IMR-90 (cell line): ENCODE measurements around the gene IL1RL1. TPM values are rescaled to one million over a fixed set of nuclear protein-coding genes. Genes with fewer than 3 reads are reported as not detected.
A peak's percentile ranks its signal among the peaks of the same experiment; 100 is the strongest.

Experiments
- ATAC-seq: fragments of 200-7000 bp; cut with Tn5 transposase; 2 replicates; pipeline ENCODE4 v1.9.1; 2020; ENCODE audit warnings: low read depth, mild to moderate bottlenecking, moderate library complexity
- BruUV-seq: library from RNA; stranded (reverse); fragments of 400-500 nt; replicated peaks from 2 replicates; lab custom pipeline; 2021; lab: Mats Ljungman, UMichigan
- CTCF ChIA-PET: fragments of 300-600 bp; formaldehyde crosslinking; extraction: SDS; loops from one replicate; lab custom pipeline; 2021; ENCODE audit warnings: antibody characterized with exemption; lab: Yijun Ruan, JAX
- POLR2A ChIA-PET: fragments of 300-600 bp; sonication (Branson Sonifier 250); formaldehyde crosslinking; loops from one replicate; lab custom pipeline; 2022; ENCODE audit warnings: antibody characterized with exemption; ENCODE audit not compliant: unreplicated experiment; lab: Charles Lee
- DNase-seq: peaks from one replicate; pipeline ENCODE4 v3.0.0; 2013
- H2AFZ ChIP-seq: replicated peaks from 2 replicates; pipeline ENCODE3; 2013; ENCODE audit warnings: low read length, mild to moderate bottlenecking; ENCODE audit not compliant: poor library complexity
- H2AK5ac ChIP-seq: 2 replicates; pipeline ENCODE4 v1.6.1; 2013; ENCODE audit warnings: low read depth, low read length, inconsistent platforms
- H2AK9ac ChIP-seq: replicated peaks from 2 replicates; pipeline ENCODE3; 2013; ENCODE audit warnings: mild to moderate bottlenecking, low read depth, low read length, moderate library complexity; ENCODE audit not compliant: poor library complexity
- H2BK120ac ChIP-seq: 2 replicates; pipeline ENCODE4 v1.6.1; 2013; ENCODE audit warnings: low read depth, low read length, inconsistent platforms
- H2BK15ac ChIP-seq: 3 replicates; pipeline ENCODE4 v1.6.1; 2013; ENCODE audit warnings: low read depth, low read length, inconsistent platforms
- H2BK20ac ChIP-seq: 2 replicates; pipeline ENCODE4 v1.6.1; 2013; ENCODE audit warnings: low read depth, mild to moderate bottlenecking, inconsistent platforms, low read length, moderate library complexity
- H2BK5ac ChIP-seq: 2 replicates; pipeline ENCODE4 v1.6.1; 2013; ENCODE audit warnings: mild to moderate bottlenecking, low read depth, low read length, inconsistent platforms; ENCODE audit not compliant: poor library complexity, severe bottlenecking
- H3K14ac ChIP-seq: replicated peaks from 2 replicates; pipeline ENCODE4 v1.6.1; 2013; ENCODE audit warnings: low read depth, low read length, inconsistent platforms
- H3K18ac ChIP-seq: 2 replicates; pipeline ENCODE4 v1.6.1; 2013; ENCODE audit warnings: low read depth, low read length, control low read depth
- H3K23ac ChIP-seq: 2 replicates; pipeline ENCODE4 v1.6.1; 2013; ENCODE audit warnings: low read depth, low read length, inconsistent platforms
- H3K27ac ChIP-seq: 2 replicates; pipeline ENCODE4 v1.5.1; 2013; ENCODE audit warnings: mild to moderate bottlenecking, control low read depth, low read length; ENCODE audit not compliant: insufficient read depth
- H3K27me3 ChIP-seq: 2 replicates; pipeline ENCODE4 v1.6.1; 2013; ENCODE audit warnings: low read length; ENCODE audit not compliant: control insufficient read depth, insufficient read depth
- H3K36me3 ChIP-seq: 2 replicates; pipeline ENCODE4 v1.6.1; 2013; ENCODE audit warnings: low read length, mixed read lengths; ENCODE audit not compliant: control insufficient read depth, insufficient read depth
- H3K4ac ChIP-seq: 2 replicates; pipeline ENCODE4 v1.6.1; 2013; ENCODE audit warnings: low read depth, low read length, inconsistent platforms
- H3K4me1 ChIP-seq: 2 replicates; pipeline ENCODE4 v1.6.1; 2013; ENCODE audit warnings: low read length, mixed read lengths; ENCODE audit not compliant: control insufficient read depth, insufficient read depth
- H3K4me2 ChIP-seq: 2 replicates; pipeline ENCODE4 v1.6.1; 2013; ENCODE audit warnings: low read depth, mild to moderate bottlenecking, control low read depth, low read length, moderate library complexity
- H3K4me3 ChIP-seq: 2 replicates; pipeline ENCODE4 v1.5.1; 2013; ENCODE audit warnings: low read depth, mild to moderate bottlenecking, control low read depth, low read length, moderate library complexity; ENCODE audit not compliant: insufficient read depth
- H3K56ac ChIP-seq: 2 replicates; pipeline ENCODE4 v1.6.1; 2013; ENCODE audit warnings: low read length, inconsistent platforms; ENCODE audit not compliant: insufficient read depth; ENCODE audit errors: extremely low read depth
- H3K79me1 ChIP-seq, 2 experiments: 2 replicates each; pipeline ENCODE4 v1.6.1; 2013; ENCODE audit warnings: low read length in 2 of 2, inconsistent platforms in 1 of 2, low read depth in 1 of 2
- H3K9ac ChIP-seq: 2 replicates; pipeline ENCODE4 v1.6.1; 2013; ENCODE audit warnings: low read depth, low read length, control low read depth
- H3K9me1 ChIP-seq: 2 replicates; pipeline ENCODE4 v1.6.1; 2013; ENCODE audit warnings: low read length, inconsistent platforms; ENCODE audit not compliant: insufficient read depth
- H3K9me3 ChIP-seq: 2 replicates; pipeline ENCODE4 v1.6.1; 2013; ENCODE audit warnings: low read length; ENCODE audit not compliant: control insufficient read depth, insufficient read depth
- H4K20me1 ChIP-seq: 2 replicates; pipeline ENCODE4 v1.6.1; 2013; ENCODE audit warnings: low read length, inconsistent platforms; ENCODE audit not compliant: insufficient read depth
- H4K5ac ChIP-seq: 2 replicates; pipeline ENCODE4 v1.6.1; 2013; ENCODE audit warnings: mild to moderate bottlenecking, low read depth, low read length, control low read depth
- H4K8ac ChIP-seq, 2 experiments: 2 replicates each; pipeline ENCODE4 v1.6.1; 2013; ENCODE audit warnings: low read depth in 2 of 2, low read length in 2 of 2, control low read depth in 1 of 2, inconsistent platforms in 1 of 2
- H4K91ac ChIP-seq: 2 replicates; pipeline ENCODE4 v1.6.1; 2013; ENCODE audit warnings: low read depth, low read length, inconsistent platforms; ENCODE audit not compliant: insufficient read depth
- BHLHE40 ChIP-seq: fragments of 150-350 bp; IDR thresholded peaks from 2 replicates; pipeline ENCODE4 v1.6.1; 2016; ENCODE audit warnings: mild to moderate bottlenecking, low read depth, low read length
- CEBPB ChIP-seq: IDR thresholded peaks from 2 replicates; pipeline ENCODE4 v1.6.1; 2012; ENCODE audit warnings: low read depth, low read length, improper control_type of control experiment
- CHD1 ChIP-seq: IDR thresholded peaks from 2 replicates; pipeline ENCODE4 v1.6.1; 2012; ENCODE audit warnings: low read depth, low read length, improper control_type of control experiment
- FOS ChIP-seq: fragments of 150-350 bp; IDR thresholded peaks from 2 replicates; pipeline ENCODE4 v1.6.1; 2016; ENCODE audit warnings: low read depth, low read length
- MAFK ChIP-seq: IDR thresholded peaks from 2 replicates; pipeline ENCODE4 v1.6.1; 2012; ENCODE audit warnings: low read depth, low read length, improper control_type of control experiment
- MAZ ChIP-seq: IDR thresholded peaks from 2 replicates; pipeline ENCODE4 v1.6.1; 2012; ENCODE audit warnings: low read depth, mild to moderate bottlenecking, low read length, improper control_type of control experiment, moderate library complexity, borderline replicate concordance
- MXI1 ChIP-seq: IDR thresholded peaks from 2 replicates; pipeline ENCODE4 v1.6.1; 2012; ENCODE audit warnings: low read depth, mild to moderate bottlenecking, low read length, moderate library complexity, borderline replicate concordance
- NFE2L2 ChIP-seq: fragments of 150-350 bp; IDR thresholded peaks from 2 replicates; pipeline ENCODE4 v1.6.1; 2016; ENCODE audit warnings: low read depth, mild to moderate bottlenecking, low read length
- POLR2A ChIP-seq: IDR thresholded peaks from 2 replicates; pipeline ENCODE4 v1.6.1; 2012; ENCODE audit warnings: mild to moderate bottlenecking, low read depth, low read length
- RAD21 ChIP-seq: IDR thresholded peaks from 2 replicates; pipeline ENCODE4 v1.6.1; 2012; ENCODE audit warnings: low read length, improper control_type of control experiment
- RCOR1 ChIP-seq: IDR thresholded peaks from 2 replicates; pipeline ENCODE4 v1.6.1; 2012; ENCODE audit warnings: mild to moderate bottlenecking, low read length, improper control_type of control experiment; ENCODE audit not compliant: insufficient replicate concordance
- RFX5 ChIP-seq: IDR thresholded peaks from 2 replicates; pipeline ENCODE4 v1.8.0; 2012; ENCODE audit warnings: low read depth, mild to moderate bottlenecking, low read length, moderate library complexity
- SMC3 ChIP-seq: fragments of 150-350 bp; IDR thresholded peaks from 2 replicates; pipeline ENCODE4 v1.6.1; 2016; ENCODE audit warnings: low read depth, mild to moderate bottlenecking, antibody characterized with exemption, low read length, moderate library complexity
- WGBS, 2 experiments: methylation state at CpG; one replicate each; pipeline versions ENCODE4 v1.1.5 to v1.1.7; 2013; ENCODE audit warnings: missing lambda C conversion rate in 2 of 2; ENCODE audit not compliant: insufficient read length in 1 of 2; ENCODE audit errors: extremely low coverage in 2 of 2; 5-methylcytosine and 5-hydroxymethylcytosine counted together
- dilution Hi-C: fragments of 300-500 bp; cut with HindIII; formaldehyde crosslinking; loops from one replicate; pipeline ENCODE4 v1.14.3; 2018; ENCODE audit warnings: low sequenced_read_pairs; ENCODE audit not compliant: unreplicated experiment
- in situ Hi-C: fragments of 300-500 bp; cut with MboI; formaldehyde crosslinking; loops from 3 replicates; pipeline ENCODE4 v1.14.3; 2019; ENCODE audit warnings: low sequenced_read_pairs, inconsistent platforms, mixed read lengths
- intact Hi-C: fragments of 100-400 bp; cut with micrococcal nuclease; formaldehyde crosslinking; loops from 2 replicates; pipeline ENCODE4 v1.10.0; 2022
- polyA plus RNA-seq, 3 experiments: library from polyadenylated mRNA; depleted of rRNA; stranded (reverse); fragments of >200 nt; gene quantifications; 2 replicates each; pipeline ENCODE4 v1.2.3, GENCODE V29; 2012; ENCODE audit warnings: low replicate concordance in 1 of 3
- total RNA-seq: library from RNA; depleted of rRNA; stranded (reverse); fragments of >200 nt; gene quantifications from 2 replicates; pipeline ENCODE4 v1.2.3, GENCODE V29; 2012
- TF ChIP-seq, protein P1 (sequence below): conservative IDR thresholded peaks from 2 replicates; pipeline ENCODE4 v1.5.1; 2012; ENCODE audit warnings: mild to moderate bottlenecking, low read depth, low read length, improper control_type of control experiment
- TF ChIP-seq, protein P2 (sequence below): fragments of 150-350 bp; IDR thresholded peaks from 2 replicates; pipeline ENCODE4 v1.6.1; 2016; ENCODE audit warnings: low read depth, mild to moderate bottlenecking, low read length, moderate library complexity, borderline replicate concordance
- TF ChIP-seq, protein P3 (sequence below): fragments of 150-350 bp; IDR thresholded peaks from 2 replicates; pipeline ENCODE4 v1.6.1; 2017; ENCODE audit warnings: mild to moderate bottlenecking, antibody characterized with exemption, low read length, low read depth

Gene IL1RL1
- total and polyA plus RNA-seq, 2 of the 4 experiments (the other 2 are of a cell fraction): under 0.01 to 0.14 TPM

DNA sequence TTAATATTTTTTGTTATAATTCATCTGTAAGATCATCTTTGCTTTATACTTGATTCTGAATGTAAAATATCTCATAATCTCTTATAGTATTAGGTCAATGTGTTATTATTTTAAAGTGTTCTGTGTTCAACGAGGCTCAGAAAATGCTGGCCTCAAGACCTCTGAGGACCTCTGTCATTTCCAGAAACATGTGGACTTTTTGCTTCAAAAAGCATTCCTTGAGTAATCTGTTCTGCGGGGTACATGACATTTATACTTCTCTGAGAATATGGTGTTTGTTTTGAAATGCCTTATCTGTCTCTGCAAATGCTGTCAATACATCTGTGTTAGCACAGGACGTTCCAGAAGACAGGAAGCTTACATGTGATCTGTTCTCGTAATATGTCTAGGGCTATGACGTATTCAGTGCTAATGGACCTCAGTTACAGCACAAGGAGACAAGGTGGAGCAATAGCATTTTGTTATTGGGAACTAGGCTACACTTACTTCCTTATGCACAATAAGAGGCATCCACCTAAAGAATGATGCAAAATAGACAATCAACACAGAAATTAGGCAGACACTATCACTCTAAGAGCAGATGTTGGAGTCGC is 37.6 kb upstream of the IL1RL1 start:
- Histone ChIP-seq H4K20me1 (no peaks in the 10 kb centered on the region), H3K56ac (no peak overlapping the region), H3K9me1 (peaks cover under 1% of the 10 kb centered on the region), H3K9ac (no peak overlapping the region), H3K23ac (no peak overlapping the region), H2BK120ac (no peak overlapping the region), H2AK5ac (no peak overlapping the region), H2BK15ac (no peak overlapping the region), H3K79me1 (no peaks in the 10 kb centered on the region), H3K9me3 (no peaks in the 10 kb centered on the region), H3K18ac (no peak overlapping the region), H3K4ac (no peak overlapping the region), H2BK20ac (no peak overlapping the region), H3K4me1 (peaks cover 4% of the 10 kb centered on the region), H2AFZ (no peak overlapping the region), H4K91ac (no peak overlapping the region), H4K8ac (no peak overlapping the region), H3K4me3 (no peak overlapping the region), H4K5ac (no peak overlapping the region), H2AK9ac (no peak overlapping the region), H3K27ac (no peak overlapping the region), H3K14ac (no peak overlapping the region), H3K36me3 (no peaks in the 10 kb centered on the region), H3K4me2 (no peak overlapping the region), H3K27me3 (no peaks in the 10 kb centered on the region; the same call in 1 of the 2 replicates), H2BK5ac (no peak overlapping the region)
- in situ Hi-C loops (no loop called here), intact Hi-C loops (no loop called here), dilution Hi-C loops (no loop called here)
- ChIA-PET POLR2A (no interaction called here), CTCF (no interaction called here)
- WGBS, 2 experiments: no CpG with 5 or more reads among the region's 6 CpGs
- DNase-seq: peak; percentile 67
- TF ChIP-seq, protein P1, sequence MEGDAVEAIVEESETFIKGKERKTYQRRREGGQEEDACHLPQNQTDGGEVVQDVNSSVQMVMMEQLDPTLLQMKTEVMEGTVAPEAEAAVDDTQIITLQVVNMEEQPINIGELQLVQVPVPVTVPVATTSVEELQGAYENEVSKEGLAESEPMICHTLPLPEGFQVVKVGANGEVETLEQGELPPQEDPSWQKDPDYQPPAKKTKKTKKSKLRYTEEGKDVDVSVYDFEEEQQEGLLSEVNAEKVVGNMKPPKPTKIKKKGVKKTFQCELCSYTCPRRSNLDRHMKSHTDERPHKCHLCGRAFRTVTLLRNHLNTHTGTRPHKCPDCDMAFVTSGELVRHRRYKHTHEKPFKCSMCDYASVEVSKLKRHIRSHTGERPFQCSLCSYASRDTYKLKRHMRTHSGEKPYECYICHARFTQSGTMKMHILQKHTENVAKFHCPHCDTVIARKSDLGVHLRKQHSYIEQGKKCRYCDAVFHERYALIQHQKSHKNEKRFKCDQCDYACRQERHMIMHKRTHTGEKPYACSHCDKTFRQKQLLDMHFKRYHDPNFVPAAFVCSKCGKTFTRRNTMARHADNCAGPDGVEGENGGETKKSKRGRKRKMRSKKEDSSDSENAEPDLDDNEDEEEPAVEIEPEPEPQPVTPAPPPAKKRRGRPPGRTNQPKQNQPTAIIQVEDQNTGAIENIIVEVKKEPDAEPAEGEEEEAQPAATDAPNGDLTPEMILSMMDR: no peak
- no peak for TF ChIP-seq CHD1
- no peak for TF ChIP-seq FOS
- TF ChIP-seq MAZ: no peak
- TF ChIP-seq POLR2A: no peak
- no peak for TF ChIP-seq BHLHE40
- TF ChIP-seq RFX5: no peak
- no peak; the same call in 1 of the 2 replicates for TF ChIP-seq CEBPB
- no peak for TF ChIP-seq MXI1
- TF ChIP-seq RCOR1: no peak
- TF ChIP-seq MAFK: no peak
- no peak for TF ChIP-seq RAD21
- TF ChIP-seq SMC3: no peak
- no peak for TF ChIP-seq NFE2L2
- TF ChIP-seq, protein P2, sequence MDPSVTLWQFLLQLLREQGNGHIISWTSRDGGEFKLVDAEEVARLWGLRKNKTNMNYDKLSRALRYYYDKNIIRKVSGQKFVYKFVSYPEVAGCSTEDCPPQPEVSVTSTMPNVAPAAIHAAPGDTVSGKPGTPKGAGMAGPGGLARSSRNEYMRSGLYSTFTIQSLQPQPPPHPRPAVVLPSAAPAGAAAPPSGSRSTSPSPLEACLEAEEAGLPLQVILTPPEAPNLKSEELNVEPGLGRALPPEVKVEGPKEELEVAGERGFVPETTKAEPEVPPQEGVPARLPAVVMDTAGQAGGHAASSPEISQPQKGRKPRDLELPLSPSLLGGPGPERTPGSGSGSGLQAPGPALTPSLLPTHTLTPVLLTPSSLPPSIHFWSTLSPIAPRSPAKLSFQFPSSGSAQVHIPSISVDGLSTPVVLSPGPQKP: no peak
- TF ChIP-seq, protein P3, sequence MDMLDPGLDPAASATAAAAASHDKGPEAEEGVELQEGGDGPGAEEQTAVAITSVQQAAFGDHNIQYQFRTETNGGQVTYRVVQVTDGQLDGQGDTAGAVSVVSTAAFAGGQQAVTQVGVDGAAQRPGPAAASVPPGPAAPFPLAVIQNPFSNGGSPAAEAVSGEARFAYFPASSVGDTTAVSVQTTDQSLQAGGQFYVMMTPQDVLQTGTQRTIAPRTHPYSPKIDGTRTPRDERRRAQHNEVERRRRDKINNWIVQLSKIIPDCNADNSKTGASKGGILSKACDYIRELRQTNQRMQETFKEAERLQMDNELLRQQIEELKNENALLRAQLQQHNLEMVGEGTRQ: no peak
- ATAC-seq: no peak
- BruUV-seq: no TSS peak
